ENCODE data around the gene PYROXD2.

DNA sequence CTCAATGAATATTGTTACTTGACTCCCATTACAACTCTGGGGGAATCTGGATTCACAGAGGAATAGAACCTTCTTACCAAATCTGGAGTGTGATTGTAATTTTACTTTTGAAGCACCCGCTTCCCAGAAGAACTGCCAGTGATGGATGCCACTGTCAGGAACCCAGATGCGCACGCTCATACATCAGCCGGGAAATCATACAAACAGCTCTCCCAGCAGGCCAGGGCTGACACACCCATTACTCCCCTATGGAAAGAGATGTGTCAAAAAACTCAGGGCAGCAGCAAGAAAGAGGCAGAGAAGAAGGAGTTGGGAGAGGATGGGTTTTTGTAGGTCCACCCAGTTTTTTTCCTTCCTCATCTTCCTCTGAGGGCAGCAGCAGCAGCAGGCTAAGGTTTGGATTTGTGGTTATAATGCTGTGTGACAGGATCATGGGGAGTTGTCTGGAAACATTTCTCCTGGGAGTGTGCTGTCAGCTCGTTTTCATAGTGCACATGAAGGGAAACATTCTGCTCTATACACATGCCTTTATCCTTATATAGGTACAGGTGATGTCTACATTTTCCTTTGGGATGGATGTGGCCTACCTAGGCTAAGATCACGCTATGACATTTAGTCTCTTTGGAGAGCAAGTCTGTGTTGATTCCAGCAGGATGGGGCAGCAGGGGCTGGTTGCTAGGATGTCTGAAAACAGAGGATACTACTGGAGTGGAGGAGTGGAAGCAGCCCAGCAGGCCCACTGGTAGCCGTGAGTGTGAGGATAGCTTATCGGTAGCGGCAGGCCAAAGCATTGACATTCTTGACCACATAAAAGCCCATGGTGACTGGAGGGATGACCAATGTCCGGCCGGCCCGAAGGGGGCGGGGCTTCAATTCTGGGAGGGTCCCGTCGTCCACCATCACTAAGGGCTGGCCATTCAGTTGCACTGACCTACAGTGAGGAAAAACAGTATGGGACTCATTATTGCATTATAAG lies 44.1 kb upstream of the PYROXD2 start:
- TF ChIP-seq, protein P1, sequence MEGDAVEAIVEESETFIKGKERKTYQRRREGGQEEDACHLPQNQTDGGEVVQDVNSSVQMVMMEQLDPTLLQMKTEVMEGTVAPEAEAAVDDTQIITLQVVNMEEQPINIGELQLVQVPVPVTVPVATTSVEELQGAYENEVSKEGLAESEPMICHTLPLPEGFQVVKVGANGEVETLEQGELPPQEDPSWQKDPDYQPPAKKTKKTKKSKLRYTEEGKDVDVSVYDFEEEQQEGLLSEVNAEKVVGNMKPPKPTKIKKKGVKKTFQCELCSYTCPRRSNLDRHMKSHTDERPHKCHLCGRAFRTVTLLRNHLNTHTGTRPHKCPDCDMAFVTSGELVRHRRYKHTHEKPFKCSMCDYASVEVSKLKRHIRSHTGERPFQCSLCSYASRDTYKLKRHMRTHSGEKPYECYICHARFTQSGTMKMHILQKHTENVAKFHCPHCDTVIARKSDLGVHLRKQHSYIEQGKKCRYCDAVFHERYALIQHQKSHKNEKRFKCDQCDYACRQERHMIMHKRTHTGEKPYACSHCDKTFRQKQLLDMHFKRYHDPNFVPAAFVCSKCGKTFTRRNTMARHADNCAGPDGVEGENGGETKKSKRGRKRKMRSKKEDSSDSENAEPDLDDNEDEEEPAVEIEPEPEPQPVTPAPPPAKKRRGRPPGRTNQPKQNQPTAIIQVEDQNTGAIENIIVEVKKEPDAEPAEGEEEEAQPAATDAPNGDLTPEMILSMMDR (IDR thresholded peaks at IDR 0.05; ENCODE audit: low read depth, low read length, poor library complexity, severe bottlenecking): no peak
- TF ChIP-seq EZH2phosphoT487 (IDR thresholded peaks at IDR 0.05; ENCODE audit: borderline replicate concordance, low read length): no peak
